Neural progenitor cell (in vitro differentiated cells): Measurements from ENCODE around the gene ZFP57. TPM values are rescaled to one million over a fixed set of nuclear protein-coding genes. Genes with fewer than 3 reads are reported as not detected.
"Not testable (repeated sequence)": the region's sequence is repeated elsewhere in the genome, so short reads cannot be mapped to it uniquely, and the experiment has no call there.

Source experiments
- DNase-seq: peaks from one replicate; pipeline ENCODE4 v3.0.0-alpha.2; 2016; ENCODE audit warnings: low spot score
- H2AFZ ChIP-seq: fragments of 200-600 bp; sonication (generic); replicated peaks from 2 replicates; pipeline ENCODE4 v1.6.1; 2016; ENCODE audit warnings: antibody characterized with exemption
- H3F3A ChIP-seq: fragments of 200-600 bp; sonication (generic); 2 replicates; pipeline ENCODE4 v1.6.1; 2016; ENCODE audit warnings: antibody characterized with exemption, low read depth
- H3K27ac ChIP-seq: fragments of 200-600 bp; sonication (generic); 2 replicates; pipeline ENCODE4 v1.5.1; 2016; ENCODE audit warnings: mild to moderate bottlenecking
- H3K27me3 ChIP-seq: fragments of 200-600 bp; sonication (generic); 2 replicates; pipeline ENCODE4 v1.6.1; 2016; ENCODE audit warnings: mild to moderate bottlenecking, moderate library complexity
- H3K36me3 ChIP-seq: fragments of 200-600 bp; sonication (generic); 2 replicates; pipeline ENCODE4 v1.5.1; 2016
- H3K4me1 ChIP-seq: fragments of 200-600 bp; sonication (generic); 2 replicates; pipeline ENCODE4 v1.6.1; 2016; ENCODE audit warnings: mixed run types
- H3K4me2 ChIP-seq: fragments of 200-600 bp; sonication (generic); 2 replicates; pipeline ENCODE4 v1.6.1; 2016
- H3K4me3 ChIP-seq: fragments of 200-600 bp; sonication (generic); 2 replicates; pipeline ENCODE4 v1.5.1; 2016
- H3K79me2 ChIP-seq: fragments of 200-600 bp; sonication (generic); 2 replicates; pipeline ENCODE4 v1.6.1; 2016; ENCODE audit warnings: low read depth
- H3K9ac ChIP-seq: fragments of 200-600 bp; sonication (generic); 2 replicates; pipeline ENCODE4 v1.6.1; 2016
- H3K9me3 ChIP-seq: fragments of 200-600 bp; sonication (generic); 2 replicates; pipeline ENCODE4 v1.5.1; 2016; ENCODE audit warnings: low read depth
- H4K20me1 ChIP-seq: fragments of 200-600 bp; sonication (generic); 2 replicates; pipeline ENCODE4 v1.6.1; 2016; ENCODE audit warnings: low read depth
- H3K27ac Mint-ChIP-seq: 3 replicates; pipeline ENCODE4 v1.8.0; 2021; ENCODE audit warnings: mixed read lengths
- H3K27me3 Mint-ChIP-seq: 2 replicates; pipeline ENCODE4 v1.8.0; 2022; ENCODE audit warnings: low read depth, mild to moderate bottlenecking, inconsistent platforms, moderate library complexity, mixed read lengths; ENCODE audit not compliant: insufficient read depth
- H3K36me3 Mint-ChIP-seq: 3 replicates; pipeline ENCODE4 v1.8.0; 2021; ENCODE audit warnings: mixed read lengths
- H3K4me1 Mint-ChIP-seq: 3 replicates; pipeline ENCODE4 v1.8.0; 2021; ENCODE audit warnings: mixed read lengths
- H3K4me3 Mint-ChIP-seq: 3 replicates; pipeline ENCODE4 v1.8.0; 2021; ENCODE audit warnings: mild to moderate bottlenecking, moderate library complexity, mixed read lengths
- H3K9me3 Mint-ChIP-seq: 3 replicates; pipeline ENCODE4 v1.8.0; 2020; ENCODE audit warnings: mixed read lengths
- EZH2 ChIP-seq: fragments of 200-600 bp; sonication (generic); IDR thresholded peaks from 2 replicates; pipeline ENCODE4 v1.6.1; 2017; ENCODE audit warnings: antibody characterized with exemption, mild to moderate bottlenecking, moderate library complexity
- EZH2phosphoT487 ChIP-seq: fragments of 200-600 bp; sonication (generic); IDR thresholded peaks from 2 replicates; pipeline ENCODE4 v1.6.1; 2017; ENCODE audit warnings: antibody characterized with exemption
- total RNA-seq: library from RNA; depleted of rRNA; stranded (reverse); fragments of >200 nt; gene quantifications from 2 replicates; pipeline ENCODE4 v1.2.3, GENCODE V29; 2015; ENCODE audit warnings: low replicate concordance
- TF ChIP-seq, protein P1 (sequence below): fragments of 200-600 bp; sonication (generic); IDR thresholded peaks from 2 replicates; pipeline ENCODE4 v1.5.1; 2017; ENCODE audit warnings: antibody characterized with exemption, mild to moderate bottlenecking

Gene ZFP57
- total RNA-seq, 1 donor from 2014 or later: not detected

DNA sequence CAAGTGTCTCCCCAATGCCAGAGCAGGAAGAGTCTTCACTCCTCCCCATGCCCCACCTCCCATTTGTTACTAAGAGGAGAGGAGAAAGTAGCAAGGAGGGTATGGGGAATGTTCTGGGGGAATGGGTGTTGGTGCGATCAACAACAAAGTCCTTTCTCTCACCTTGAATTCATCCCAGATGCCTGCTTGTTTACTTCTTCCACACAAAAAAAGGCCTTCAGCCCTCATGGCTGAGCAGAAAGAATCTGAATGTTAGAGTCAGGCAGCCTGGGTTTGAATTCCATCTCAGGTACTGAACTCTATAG is 14.2 kb downstream of the ZFP57 start:
- Mint-ChIP-seq H3K9me3 (no peaks in the 10 kb centered on the region), H3K27ac (no peak overlapping the region), H3K4me3 (no peak overlapping the region), H3K4me1 (peaks cover 7% of the 10 kb centered on the region), H3K36me3 (no peaks in the 10 kb centered on the region), H3K27me3 (peaks cover 9% of the 10 kb centered on the region)
- peaks cover 41% of the 10 kb centered on the region for H3K4me1 ChIP-seq
- H3K27me3 ChIP-seq: no peaks in the 10 kb centered on the region
- peak overlapping the region; percentile 10 for H3K4me3 ChIP-seq
- DNase-seq: peak; percentile 13
- H3K27ac ChIP-seq: peak overlapping the region; percentile 75
- TF ChIP-seq, protein P1, sequence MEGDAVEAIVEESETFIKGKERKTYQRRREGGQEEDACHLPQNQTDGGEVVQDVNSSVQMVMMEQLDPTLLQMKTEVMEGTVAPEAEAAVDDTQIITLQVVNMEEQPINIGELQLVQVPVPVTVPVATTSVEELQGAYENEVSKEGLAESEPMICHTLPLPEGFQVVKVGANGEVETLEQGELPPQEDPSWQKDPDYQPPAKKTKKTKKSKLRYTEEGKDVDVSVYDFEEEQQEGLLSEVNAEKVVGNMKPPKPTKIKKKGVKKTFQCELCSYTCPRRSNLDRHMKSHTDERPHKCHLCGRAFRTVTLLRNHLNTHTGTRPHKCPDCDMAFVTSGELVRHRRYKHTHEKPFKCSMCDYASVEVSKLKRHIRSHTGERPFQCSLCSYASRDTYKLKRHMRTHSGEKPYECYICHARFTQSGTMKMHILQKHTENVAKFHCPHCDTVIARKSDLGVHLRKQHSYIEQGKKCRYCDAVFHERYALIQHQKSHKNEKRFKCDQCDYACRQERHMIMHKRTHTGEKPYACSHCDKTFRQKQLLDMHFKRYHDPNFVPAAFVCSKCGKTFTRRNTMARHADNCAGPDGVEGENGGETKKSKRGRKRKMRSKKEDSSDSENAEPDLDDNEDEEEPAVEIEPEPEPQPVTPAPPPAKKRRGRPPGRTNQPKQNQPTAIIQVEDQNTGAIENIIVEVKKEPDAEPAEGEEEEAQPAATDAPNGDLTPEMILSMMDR: no peak
- TF ChIP-seq EZH2phosphoT487 (no peak), EZH2 (no peak)
- no peaks in the 10 kb centered on the region for H3K36me3 ChIP-seq
- H3K9me3 ChIP-seq: no peaks in the 10 kb centered on the region
- peaks cover 43% of the 10 kb centered on the region for H3F3A ChIP-seq
- peak overlapping the region; percentile 45 for H2AFZ ChIP-seq
- no peaks in the 10 kb centered on the region for H3K79me2 ChIP-seq
- no peak overlapping the region for H3K9ac ChIP-seq
- no peaks in the 10 kb centered on the region for H4K20me1 ChIP-seq
- H3K4me2 ChIP-seq: peak overlapping the region; percentile 62

DNA sequence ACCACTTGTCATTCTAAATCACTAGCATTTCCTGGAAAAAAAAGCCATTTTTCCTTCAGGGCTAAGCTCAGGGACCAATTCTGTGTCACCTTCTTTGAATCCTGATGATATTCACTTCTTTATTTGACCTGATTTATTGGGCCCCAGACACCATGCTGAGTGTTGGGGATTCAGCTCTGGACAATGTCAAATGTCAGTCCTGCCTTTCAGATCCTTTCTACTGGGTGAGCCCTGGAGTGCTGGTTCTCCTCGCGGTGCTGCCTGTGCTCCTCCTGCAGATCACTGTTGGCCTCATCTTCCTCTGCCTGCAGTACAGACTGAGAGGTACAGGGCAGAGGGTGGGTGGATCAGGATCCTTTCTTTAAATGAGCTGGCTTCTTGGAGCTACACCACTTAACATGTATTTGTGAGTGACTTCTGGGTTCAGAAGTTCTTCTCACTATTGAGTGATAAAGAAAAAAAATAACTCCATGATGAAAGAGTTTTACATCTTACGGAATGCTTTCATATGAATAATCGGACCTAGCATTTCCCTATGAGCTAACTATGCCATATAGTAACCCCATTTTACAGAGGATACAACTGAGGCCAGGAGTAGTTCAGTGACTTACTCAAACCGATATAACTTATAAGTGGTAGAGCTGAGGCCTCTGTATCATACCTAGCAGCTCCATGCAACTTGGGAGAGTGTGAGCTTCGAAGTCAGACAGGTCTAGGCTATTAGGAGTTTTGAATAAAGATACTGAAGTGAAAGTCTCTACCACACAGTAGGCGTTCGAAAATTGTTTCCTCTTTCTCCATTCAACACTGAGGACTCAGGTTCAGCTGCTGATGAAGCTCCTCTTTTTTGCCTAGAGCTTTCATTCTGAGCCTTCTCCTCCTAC is 14.8 kb downstream of the ZFP57 start:
- H3K4me1 ChIP-seq: peaks cover 44% of the 10 kb centered on the region
- peaks cover 43% of the 10 kb centered on the region for H3F3A ChIP-seq
- H3K9me3 ChIP-seq: no peaks in the 10 kb centered on the region
- no peaks in the 10 kb centered on the region for H3K79me2 ChIP-seq
- Mint-ChIP-seq H3K27me3 (peaks cover 8% of the 10 kb centered on the region), H3K36me3 (no peaks in the 10 kb centered on the region), H3K9me3 (peaks cover 2% of the 10 kb centered on the region), H3K4me3 (no peak overlapping the region), H3K4me1 (peaks cover 9% of the 10 kb centered on the region), H3K27ac (no peak overlapping the region)
- H2AFZ ChIP-seq: peak overlapping the region; percentile 45
- no peak overlapping the region for H3K9ac ChIP-seq
- peak overlapping the region; percentile 10 for H3K4me3 ChIP-seq
- TF ChIP-seq EZH2phosphoT487: no peak
- TF ChIP-seq, protein P1: no peak
- no peak for TF ChIP-seq EZH2
- no peaks in the 10 kb centered on the region for H3K27me3 ChIP-seq
- no peak for DNase-seq
- H3K27ac ChIP-seq: peak overlapping the region; percentile 75
- no peaks in the 10 kb centered on the region for H4K20me1 ChIP-seq
- H3K36me3 ChIP-seq: no peaks in the 10 kb centered on the region
- peak overlapping the region; percentile 62 for H3K4me2 ChIP-seq

DNA sequence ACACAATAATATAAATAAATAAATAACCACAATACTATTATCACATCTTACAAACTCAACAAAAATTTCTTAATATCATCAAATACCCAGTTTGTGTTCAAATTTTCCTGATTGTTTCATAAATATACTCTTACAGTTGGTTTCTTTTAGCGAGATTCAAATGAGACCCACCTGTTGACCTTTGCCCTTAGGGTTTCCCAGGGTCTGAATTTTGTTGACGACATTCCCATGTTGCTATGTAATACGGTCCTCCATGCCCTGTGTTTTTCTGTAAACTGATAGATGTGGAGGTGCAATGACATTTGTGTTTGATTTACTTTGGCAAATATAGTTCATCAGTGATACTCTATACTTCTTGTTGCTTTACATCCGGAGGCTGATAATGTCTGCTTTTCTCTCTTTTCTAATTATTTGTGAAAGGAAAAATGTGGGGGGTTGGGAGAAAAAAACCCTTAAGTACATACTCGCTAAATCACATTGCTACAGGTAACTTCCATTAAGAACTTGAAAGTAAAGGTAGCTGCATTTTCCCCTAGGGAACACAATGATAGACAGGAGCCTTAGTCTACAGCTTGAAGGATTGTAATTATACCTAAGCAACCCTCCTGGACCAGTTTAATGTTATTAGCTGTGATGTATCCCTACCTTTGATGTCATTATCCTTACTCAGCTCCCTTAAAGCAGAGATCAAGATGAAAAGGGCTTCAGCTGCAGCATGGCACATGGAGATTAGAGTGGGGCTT is 17.5 kb downstream of the ZFP57 start:
- Histone ChIP-seq H3K4me3 (no peak overlapping the region), H3K4me1 (peaks cover 44% of the 10 kb centered on the region), H4K20me1 (no peaks in the 10 kb centered on the region), H3K27ac (no peak overlapping the region), H3K79me2 (no peaks in the 10 kb centered on the region), H3K9ac (no peak overlapping the region), H3K27me3 (no peaks in the 10 kb centered on the region), H3K36me3 (no peaks in the 10 kb centered on the region), H2AFZ (no peak overlapping the region), H3F3A (peaks cover 47% of the 10 kb centered on the region), H3K4me2 (no peak overlapping the region), H3K9me3 (no peaks in the 10 kb centered on the region)
- Mint-ChIP-seq H3K4me1 (peaks cover 13% of the 10 kb centered on the region), H3K9me3 (peaks cover 2% of the 10 kb centered on the region), H3K36me3 (no peaks in the 10 kb centered on the region), H3K27ac (no peak overlapping the region), H3K4me3 (no peak overlapping the region), H3K27me3 (peaks cover 4% of the 10 kb centered on the region)
- TF ChIP-seq EZH2 (no peak), EZH2phosphoT487 (no peak)
- TF ChIP-seq, protein P1: no peak
- DNase-seq: no peak

DNA sequence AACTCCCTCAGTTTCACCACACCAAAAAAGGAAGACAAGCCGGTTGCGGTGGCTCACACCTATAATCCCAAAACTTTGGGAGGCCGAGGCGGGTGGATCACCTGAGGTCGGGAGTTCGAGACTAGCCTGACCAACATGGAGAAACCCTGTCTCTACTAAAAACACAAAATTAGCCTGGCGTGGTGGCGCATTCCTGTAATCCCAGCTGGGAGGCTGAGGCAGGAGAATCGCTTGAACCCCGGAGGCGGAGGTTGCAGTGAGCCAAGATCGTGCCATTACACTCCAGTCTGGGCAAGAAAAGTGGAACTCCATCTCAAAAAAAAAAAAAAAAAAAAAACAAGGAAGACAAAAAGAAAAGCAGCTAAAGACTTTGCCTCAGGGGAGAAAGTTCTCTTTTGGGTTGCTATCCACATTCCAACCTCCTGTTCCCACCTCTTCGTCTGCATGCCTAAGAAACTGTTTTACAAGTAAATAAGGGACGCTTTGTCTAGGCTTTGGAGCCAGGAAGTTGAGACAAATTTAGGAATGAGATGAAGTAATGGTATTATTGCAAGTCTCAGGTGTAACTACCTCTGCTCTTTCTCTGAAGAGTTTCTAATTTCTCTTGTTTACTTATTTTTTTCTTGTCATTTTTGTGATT is 19.3 kb downstream of the ZFP57 start:
- not testable (repeated sequence) for H3K9me3 ChIP-seq, H3K9ac ChIP-seq, H3K79me2 ChIP-seq, H4K20me1 ChIP-seq, H3K36me3 Mint-ChIP-seq, H3K27ac Mint-ChIP-seq, H2AFZ ChIP-seq, H3K27ac ChIP-seq, H3K27me3 ChIP-seq, H3K9me3 Mint-ChIP-seq, H3K4me3 ChIP-seq, H3K36me3 ChIP-seq, H3K27me3 Mint-ChIP-seq
- peak overlapping the region; percentile 46 for H3K4me3 Mint-ChIP-seq
- H3K4me1 Mint-ChIP-seq: peaks cover 13% of the 10 kb centered on the region
- Histone ChIP-seq H3K4me2 (peak overlapping the region; percentile 20), H3K4me1 (peaks cover 26% of the 10 kb centered on the region), H3F3A (peaks cover 28% of the 10 kb centered on the region)
- peak; percentile 27 for DNase-seq
